ENCODE measurements around the gene KREMEN2. TPM values are rescaled to one million over a fixed set of nuclear protein-coding genes. Genes with fewer than 3 reads are reported as not detected.
A peak's percentile ranks its signal among the peaks of the same experiment; 100 is the strongest.

The KREMEN2 gene
- total and polyA plus RNA-seq, 2 of the 8 experiments (the other 6 are each of a cell fraction or from before 2014, with no cell fraction given), result 6.6 to 7.0 TPM

DNA sequence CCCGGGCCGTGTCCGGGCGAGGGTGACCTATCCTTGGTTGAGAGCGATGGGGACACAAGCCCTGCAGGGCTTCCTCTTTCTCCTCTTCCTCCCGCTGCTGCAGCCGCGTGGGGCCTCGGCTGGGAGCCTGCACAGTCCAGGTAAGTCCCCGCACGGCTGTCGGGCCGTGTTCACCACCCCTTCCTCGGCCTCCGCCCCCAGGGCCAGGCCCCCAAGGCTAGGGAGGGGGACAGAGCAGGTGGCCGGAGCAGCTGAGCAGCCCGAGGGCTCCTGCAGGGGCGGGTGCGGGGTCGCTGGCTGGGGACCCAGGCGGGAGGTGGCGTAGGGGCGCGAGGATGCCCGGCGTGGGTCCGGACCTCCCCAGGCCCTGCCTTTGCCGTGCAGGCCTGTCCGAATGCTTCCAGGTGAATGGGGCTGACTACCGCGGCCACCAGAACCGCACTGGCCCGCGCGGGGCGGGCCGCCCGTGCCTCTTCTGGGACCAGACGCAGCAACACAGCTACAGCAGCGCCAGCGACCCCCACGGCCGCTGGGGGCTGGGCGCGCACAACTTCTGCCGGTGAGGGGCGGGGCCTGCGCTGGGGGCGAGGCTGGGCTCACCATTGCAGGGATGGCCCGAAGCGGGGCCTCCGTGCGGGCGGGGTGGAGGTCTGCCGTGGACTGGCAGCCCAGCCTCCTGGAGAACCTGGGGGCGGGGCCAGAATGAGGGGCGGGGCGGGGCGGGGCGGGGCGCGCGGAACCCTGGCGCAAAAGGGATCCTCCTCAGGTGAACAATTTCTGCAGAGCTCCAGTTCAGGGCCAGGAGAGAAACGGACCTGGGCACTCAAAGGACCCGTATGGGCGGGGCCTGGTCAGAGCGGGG, 631 bp downstream of the KREMEN2 start (continued):
- TF ChIP-seq BRCA1 (IDR thresholded peaks at IDR 0.05; ENCODE audit: low read depth, low read length) (no peak), CREB1 (IDR thresholded peaks at IDR 0.05) (0 out of 2 replicates have a peak, but pooled peaks have one; percentile 18), KDM4A (IDR thresholded peaks at IDR 0.05; ENCODE audit: low read depth, low read length, severe bottlenecking) (peak; percentile 55), BACH1 (IDR thresholded peaks at IDR 0.05; ENCODE audit: low read length) (peak; percentile 14; the same call in 1 of the 2 replicates), RXRA (IDR thresholded peaks at IDR 0.05; ENCODE audit: insufficient read depth, low read depth, low read length) (no peak)
